Stomach (tissue), 9 donors: Measurements from ENCODE around the gene NT5C2. TPM values are rescaled to one million over a fixed set of nuclear protein-coding genes. Genes with fewer than 3 reads are reported as not detected.
A peak's percentile ranks its signal among the peaks of the same experiment; 100 is the strongest.

Source experiments
- DNase-seq, 2 donors: peaks; one replicate each; pipeline versions ENCODE4 v3.0.0 to v3.0.0-alpha.2; 2013 to 2019
- H3K27ac ChIP-seq, 5 donors: fragments of 200-600 bp in 4 of 5; sonication (generic) in 4 of 5; one replicate each; pipeline ENCODE4 v1.5.1; 2013 to 2019; ENCODE audit warnings: mild to moderate bottlenecking in 1 of 5, moderate library complexity in 1 of 5
- H3K27me3 ChIP-seq, 3 donors: fragments of 200-600 bp; sonication (generic); one replicate each; pipeline ENCODE4 v1.5.1; 2017 to 2019; ENCODE audit warnings: mixed run types in 1 of 3
- H3K36me3 ChIP-seq, 4 donors: fragments of 200-600 bp; sonication (generic); 1 replicate in 3 of 4; 2 replicates in 1 of 4; pipeline ENCODE4 v1.5.1; 2016 to 2019
- H3K4me1 ChIP-seq, 4 donors: fragments of 200-600 bp; sonication (generic); one replicate each; pipeline ENCODE4 v1.5.1; 2016 to 2019
- H3K4me3 ChIP-seq, 4 donors: fragments of 200-600 bp; sonication (generic) in 3 of 4; one replicate each; pipeline ENCODE4 v1.5.1; 2016 to 2019; ENCODE audit warnings: mild to moderate bottlenecking in 1 of 4
- H3K9me3 ChIP-seq, 4 donors: fragments of 200-600 bp; sonication (generic); one replicate each; pipeline ENCODE4 v1.5.1; 2016 to 2019
- CTCF ChIP-seq, 7 experiments: fragments of 450-650 bp in 4 of 7; fragments of 200-600 bp in 3 of 7; sonication (generic) in 3 of 7; IDR thresholded peaks; one replicate each; pipeline ENCODE4 v1.5.1; 2016 to 2019; ENCODE audit warnings: antibody characterized with exemption in 7 of 7, control low read depth in 2 of 7, mild to moderate bottlenecking in 1 of 7
- EP300 ChIP-seq: sonication (generic); formaldehyde crosslinking; IDR thresholded peaks from one replicate; pipeline ENCODE4 v1.6.1; 2017; ENCODE audit warnings: antibody characterized with exemption
- POLR2A ChIP-seq, 4 donors: fragments of 450-650 bp; IDR thresholded peaks; one replicate each; pipeline ENCODE4 v1.6.1; 2016; ENCODE audit warnings: antibody characterized with exemption in 4 of 4, control low read depth in 2 of 4, mild to moderate bottlenecking in 1 of 4, moderate library complexity in 1 of 4
- POLR2AphosphoS5 ChIP-seq, 3 donors: sonication (generic); formaldehyde crosslinking; IDR thresholded peaks; one replicate each; pipeline ENCODE4 v1.6.1; 2016; ENCODE audit warnings: antibody characterized with exemption in 3 of 3
- WGBS, 5 donors: extraction: QIAGEN DNeasy Blood & Tissue Kit in 3 of 5; methylation state at CpG; one replicate each; pipeline versions ENCODE4 v1.1.5 to v1.1.7; 2013 to 2018; 5-methylcytosine and 5-hydroxymethylcytosine counted together
- intact Hi-C: fragments of 100-400 bp; cut with DNase I; formaldehyde crosslinking; loops from one replicate; pipeline ENCODE4 v1.15.1; 2023; ENCODE audit warnings: low total_unique reads
- polyA plus RNA-seq, 3 donors: library from polyadenylated mRNA; stranded (reverse); fragments of 200-250 nt; gene quantifications; one replicate each; pipeline ENCODE4 v1.2.3, GENCODE V29; 2013
- total RNA-seq, 5 donors: library from RNA; depleted of rRNA; stranded (reverse); fragments of >200 nt; gene quantifications; one replicate each; pipeline versions ENCODE4 v1.1.0 to v1.2.3, GENCODE V29; 2014 to 2016
- donor health status: healthy with polysubstance abuse.
- donor health status: Bipolar disorder and iron deficiency.
- donor health status: healthy.

The NT5C2 gene
- total and polyA plus RNA-seq, 8 donors: 20.0 to 176 (median 35.6) TPM

GRCh38 chr10:103102195-103102594, 90.9 kb downstream of the NT5C2 start:
- H3K36me3 ChIP-seq: peaks cover 24 to 94% (median 74%) of the 10 kb centered on the region in 4 donors

DNA sequence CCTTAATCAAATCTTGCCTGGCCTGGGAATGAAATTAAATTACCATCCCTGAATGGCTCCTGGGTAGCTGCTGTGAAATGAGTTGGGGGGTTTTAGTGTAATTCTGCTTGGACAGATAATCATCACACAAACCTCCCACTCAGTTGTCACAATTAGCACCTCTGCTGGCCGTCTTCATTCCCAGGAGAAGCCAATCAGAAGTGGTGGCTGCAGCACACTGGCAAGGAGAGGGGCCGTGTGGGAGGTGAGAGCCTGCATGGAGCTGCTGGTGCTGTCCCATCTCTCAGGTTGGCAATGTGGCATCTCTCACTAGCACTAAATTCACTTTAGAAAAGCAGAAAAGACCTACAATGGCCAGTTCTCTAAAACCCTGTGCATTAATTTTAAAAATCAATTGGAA, 92.5 kb downstream of the NT5C2 start:
- intact Hi-C loops: no loop called here
- H3K4me1 ChIP-seq: peaks cover 0 to 35% (median 2%) of the 10 kb centered on the region in 4 donors
- 73 to 92% (median 85%) methylated on average over 2 of the region's 2 CpGs for WGBS, 5 donors
- H3K27me3 ChIP-seq: no peaks in the 10 kb centered on the region
- no peak for DNase-seq
- H3K4me3 ChIP-seq: no peak overlapping the region
- H3K36me3 ChIP-seq: peaks cover 24 to 100% (median 85%) of the 10 kb centered on the region in 4 donors
- no peaks in the 10 kb centered on the region for H3K9me3 ChIP-seq
- no peak overlapping the region for H3K27ac ChIP-seq
- TF ChIP-seq POLR2AphosphoS5 (IDR thresholded peaks at IDR 0.05) (no peak), POLR2A (IDR thresholded peaks at IDR 0.05) (no peak), CTCF (IDR thresholded peaks at IDR 0.05) (no peak), EP300 (no peak)

More at GRCh38 chr10:103102195-103102594, 90.9 kb downstream of the NT5C2 start:
- no peak for DNase-seq
- TF ChIP-seq EP300: no peak
- no peak for TF ChIP-seq POLR2A (IDR thresholded peaks at IDR 0.05)
- TF ChIP-seq POLR2AphosphoS5 (IDR thresholded peaks at IDR 0.05): no peak
- TF ChIP-seq CTCF (IDR thresholded peaks at IDR 0.05): no peak
- Histone ChIP-seq H3K9me3 (no peaks in the 10 kb centered on the region), H3K27me3 (no peaks in the 10 kb centered on the region), H3K4me3 (no peak overlapping the region), H3K27ac (no peak overlapping the region), H3K4me1 (peaks cover 0 to 25% (median 2%) of the 10 kb centered on the region in 4 donors)
- WGBS, 5 donors: 87 to 97% (median 90%) methylated on average over 3 of the region's 3 CpGs
- intact Hi-C loops: no loop called here

DNA sequence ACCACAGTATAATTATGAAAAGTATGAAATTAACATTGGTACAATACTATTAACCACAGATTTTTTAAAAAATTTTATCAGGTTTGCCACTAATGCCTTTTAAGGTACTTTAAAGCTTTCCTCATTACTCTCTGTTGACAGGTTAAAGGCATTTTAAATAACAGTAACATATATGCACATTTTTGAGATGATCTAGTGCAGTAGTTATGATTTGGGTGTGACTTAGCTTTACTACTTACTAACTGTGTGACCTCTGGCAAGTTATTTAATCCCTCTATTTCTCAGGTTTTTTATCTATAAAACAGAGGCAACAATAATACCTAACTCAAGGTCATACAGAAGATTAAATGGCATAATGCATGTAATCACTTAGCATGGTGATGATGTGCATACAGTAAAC, 94.8 kb downstream of the NT5C2 start:
- H3K36me3 ChIP-seq: peaks cover 35 to 100% (median 92%) of the 10 kb centered on the region in 4 donors
- intact Hi-C loops: no loop called here
- H3K9me3 ChIP-seq: no peaks in the 10 kb centered on the region
- H3K27ac ChIP-seq: no peak overlapping the region
- H3K27me3 ChIP-seq: no peaks in the 10 kb centered on the region
- no peak for DNase-seq
- H3K4me1 ChIP-seq: peaks cover 0 to 34% (median 2%) of the 10 kb centered on the region in 4 donors
- no peak for TF ChIP-seq POLR2A (IDR thresholded peaks at IDR 0.05)
- TF ChIP-seq CTCF (IDR thresholded peaks at IDR 0.05): no peak
- TF ChIP-seq POLR2AphosphoS5 (IDR thresholded peaks at IDR 0.05): no peak
- TF ChIP-seq EP300: no peak
- no peak overlapping the region for H3K4me3 ChIP-seq

DNA sequence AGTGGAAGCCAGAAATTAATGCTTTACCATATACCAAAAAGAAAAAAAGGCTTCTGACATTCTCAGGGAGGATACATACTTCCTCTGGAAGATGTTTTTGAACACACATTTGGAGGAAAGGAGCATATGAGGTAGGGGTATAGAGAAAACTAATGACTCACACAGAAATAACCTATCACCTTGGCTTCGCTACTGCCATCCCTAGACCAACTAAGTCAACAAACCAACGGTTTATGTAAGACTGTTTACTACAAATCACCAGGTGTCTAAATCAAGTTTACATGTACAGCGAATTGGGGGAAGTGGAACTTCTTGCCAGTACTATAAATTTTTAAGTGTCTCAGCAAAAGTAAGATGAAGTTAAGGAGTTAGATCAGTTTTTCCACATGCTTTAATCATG, 96.9 kb downstream of the NT5C2 start:
- Histone ChIP-seq H3K27ac (peak overlapping the region in 1 of 5 donors; percentile 29), H3K36me3 (peaks cover 54 to 100% (median 97%) of the 10 kb centered on the region in 4 donors), H3K4me1 (peaks cover 0 to 34% (median 0%) of the 10 kb centered on the region in 4 donors), H3K27me3 (no peaks in the 10 kb centered on the region), H3K4me3 (no peak overlapping the region), H3K9me3 (no peaks in the 10 kb centered on the region)
- no peak for DNase-seq
- intact Hi-C loops: no loop called here
- WGBS, 5 donors: 53 to 74% (median 66%) methylated on average over 3 of the region's 3 CpGs
- TF ChIP-seq EP300 (no peak), POLR2AphosphoS5 (IDR thresholded peaks at IDR 0.05) (no peak), POLR2A (IDR thresholded peaks at IDR 0.05) (no peak), CTCF (IDR thresholded peaks at IDR 0.05) (no peak)
